HG03025 (cell line): ENCODE data around the gene DYNLT3.
A peak's percentile ranks its signal among the peaks of the same experiment; 100 is the strongest.

Experiments used
- ATAC-seq: cut with Tn5 transposase; IDR thresholded peaks from one replicate; pipeline ENCODE4 v1.9.1; 2021; ENCODE audit warnings: mild to moderate bottlenecking, moderate library complexity; ENCODE audit not compliant: unreplicated experiment, low FRiP score

The DYNLT3 gene, protein sequence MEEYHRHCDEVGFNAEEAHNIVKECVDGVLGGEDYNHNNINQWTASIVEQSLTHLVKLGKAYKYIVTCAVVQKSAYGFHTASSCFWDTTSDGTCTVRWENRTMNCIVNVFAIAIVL

DNA sequence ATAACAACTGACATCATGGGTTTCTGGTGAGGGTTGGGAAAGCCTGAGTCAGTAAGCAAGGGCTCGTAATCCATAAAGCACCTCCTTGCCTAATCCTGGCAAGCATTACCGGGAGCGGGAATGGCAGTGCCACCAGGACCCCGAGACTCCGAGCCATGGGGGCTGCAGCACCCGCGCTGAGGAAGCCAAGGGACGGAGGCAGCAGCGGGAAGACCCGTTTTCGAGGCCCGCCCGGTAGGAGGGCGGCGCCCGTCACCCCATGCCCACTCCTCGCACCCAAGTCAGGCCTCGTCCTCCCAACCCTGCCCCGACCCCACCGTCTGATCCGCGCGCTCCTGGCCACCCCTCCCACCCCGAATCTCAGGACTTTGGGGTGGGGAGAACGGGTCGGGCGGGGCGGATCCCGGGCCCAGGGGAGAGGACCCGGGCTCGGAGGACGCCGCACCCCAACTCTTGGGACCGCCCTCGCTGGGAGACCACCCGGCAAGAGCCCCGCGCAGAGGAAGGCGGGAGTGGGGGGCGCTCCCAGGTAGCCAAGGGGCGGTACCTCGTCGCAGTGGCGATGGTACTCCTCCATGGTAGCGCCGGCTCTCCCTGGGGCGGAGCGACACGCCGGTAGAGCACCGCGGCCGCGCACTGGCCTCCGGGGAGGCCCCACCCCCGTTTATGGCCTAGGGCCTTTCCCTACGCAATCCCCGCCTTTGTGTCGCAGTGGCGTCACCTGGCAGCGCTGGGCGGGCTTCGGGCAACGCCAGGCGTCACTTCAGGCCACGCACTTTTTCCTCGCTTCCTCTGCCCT lies at the start of gene DYNLT3:
TSS of gene DYNLT3 (minus strand) at position 638 of the 799 bp plus-strand sequence. CDS start at position 577, 61 bp downstream.
- ATAC-seq, result peak; percentile 99

DNA sequence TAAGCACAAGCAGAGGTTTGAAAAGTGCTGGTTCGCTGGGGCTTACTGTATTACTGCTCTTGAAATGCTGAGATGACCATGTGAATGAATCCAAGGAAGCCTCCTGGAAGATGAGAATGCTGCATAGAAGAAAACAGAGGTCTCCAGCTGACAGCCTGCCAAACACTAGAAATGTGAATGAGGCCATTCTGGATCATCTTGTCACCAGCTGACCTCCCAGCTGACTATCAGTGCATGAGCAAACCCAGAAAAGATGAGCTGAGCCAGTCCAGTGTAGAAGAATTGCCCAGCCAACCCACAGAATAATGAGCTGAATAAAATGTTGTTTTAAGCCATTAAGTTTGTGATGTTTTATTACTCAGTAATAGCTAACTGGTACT lies 49.1 kb upstream of the DYNLT3 start:
- ATAC-seq, result no peak

DNA sequence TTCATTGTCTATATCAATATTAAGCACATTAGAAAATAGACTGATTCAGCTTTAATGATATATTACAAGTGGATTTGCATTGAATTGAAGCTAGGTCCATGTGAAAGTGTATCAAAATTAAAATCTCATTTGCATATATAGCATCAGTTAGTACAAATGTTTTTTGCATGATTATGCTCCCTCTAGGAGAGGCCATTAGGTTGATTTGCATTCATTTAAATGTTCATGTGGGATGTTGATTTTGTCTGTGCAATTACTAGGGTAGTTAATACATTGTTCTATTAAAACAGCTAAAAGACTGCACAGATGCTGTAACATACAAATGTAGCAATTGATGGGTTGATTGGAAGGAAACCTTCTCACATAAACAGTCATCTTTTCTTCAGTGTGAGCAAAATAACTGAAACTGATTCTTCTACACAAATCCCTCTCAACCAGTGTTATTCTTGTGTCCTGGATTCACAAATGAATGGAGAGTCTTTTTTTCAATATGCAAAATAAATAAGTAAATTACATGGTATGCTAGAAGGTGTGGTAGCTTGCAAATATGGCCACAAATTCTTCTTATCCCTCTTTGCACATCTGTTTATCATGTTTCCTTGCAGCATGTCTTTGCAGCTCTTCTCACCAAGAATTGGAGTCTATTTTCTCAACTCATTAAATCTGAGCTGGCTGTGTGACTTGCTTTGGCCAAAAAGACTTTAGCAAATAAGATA lies 48.6 kb upstream of the DYNLT3 start:
- no peak for ATAC-seq

DNA sequence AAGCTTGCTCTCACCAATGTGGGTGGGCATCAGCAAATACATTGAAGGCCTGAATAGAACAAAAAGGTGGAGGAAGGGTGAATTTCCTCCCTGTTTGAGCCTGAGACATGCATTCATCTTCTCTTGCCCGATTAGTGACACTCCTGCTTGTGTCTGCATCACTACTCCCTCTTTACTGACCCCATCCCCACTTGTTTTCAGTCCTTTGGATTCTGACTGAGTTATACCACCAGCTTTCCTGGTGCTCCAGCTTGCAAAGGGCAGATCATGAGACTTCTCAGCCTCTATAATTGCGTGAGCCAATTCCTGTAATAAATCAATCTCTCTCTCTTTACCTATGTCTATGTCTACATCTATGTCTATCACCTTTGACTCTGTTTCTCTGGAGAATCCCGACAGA lies 47.4 kb upstream of the DYNLT3 start:
- ATAC-seq, result no peak

DNA sequence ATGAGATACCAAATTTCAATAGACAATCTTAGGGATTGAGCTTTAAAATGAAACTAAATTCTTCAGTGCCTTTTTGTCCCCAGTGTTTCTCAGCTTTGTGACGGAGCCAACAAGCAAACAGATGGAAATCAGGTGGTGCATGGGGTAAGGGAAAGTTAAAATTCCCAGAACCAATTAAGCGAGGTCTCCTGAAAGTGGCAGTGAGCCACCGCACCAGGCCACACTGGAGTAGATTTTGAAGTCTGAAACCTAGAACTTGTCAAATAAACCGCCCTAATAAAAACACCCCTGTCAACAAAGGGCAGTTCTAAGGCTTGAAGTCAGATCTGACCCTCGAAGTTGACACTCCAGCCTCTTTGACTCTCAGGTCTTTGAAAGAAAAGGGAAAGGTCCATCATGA lies 40.6 kb upstream of the DYNLT3 start:
- ATAC-seq, result no peak

DNA sequence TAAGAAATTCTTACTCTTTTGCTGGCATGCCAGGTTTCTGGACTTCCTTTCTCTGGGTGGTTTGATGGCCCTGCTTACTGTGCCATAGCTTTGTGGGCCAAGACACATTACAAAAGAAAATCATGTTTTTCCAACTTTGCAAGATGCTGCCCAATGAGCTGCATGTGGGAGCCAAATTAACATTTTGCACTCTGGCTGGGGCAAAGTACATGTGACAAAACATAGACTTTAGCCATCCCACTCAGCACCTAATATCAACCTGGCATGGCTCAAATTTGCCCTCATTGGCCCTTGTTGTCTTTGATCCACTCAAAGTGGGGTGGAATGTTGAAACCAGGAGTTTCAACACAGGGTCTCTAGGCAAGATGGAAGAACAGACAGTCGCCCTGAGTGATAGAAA lies 40.0 kb upstream of the DYNLT3 start:
- no peak for ATAC-seq

DNA sequence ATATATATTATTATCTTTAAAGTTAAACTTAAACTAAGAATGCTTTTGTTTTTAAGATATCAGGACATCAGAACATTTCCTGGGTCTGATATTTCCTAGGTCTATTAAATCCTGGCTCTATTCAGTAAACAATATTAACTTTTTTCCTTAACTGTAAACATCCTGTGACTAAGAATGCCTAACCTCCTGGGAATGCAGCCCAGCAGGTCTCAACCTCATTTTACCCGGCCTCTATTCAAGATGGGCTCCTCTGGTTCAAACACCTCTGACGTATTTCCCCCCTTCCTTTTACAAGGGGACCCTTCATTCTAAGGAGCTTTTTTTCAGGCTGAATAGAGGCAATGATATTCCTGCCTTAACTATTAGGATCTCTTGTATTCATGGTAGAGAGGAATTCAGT lies 35.8 kb upstream of the DYNLT3 start:
- no peak for ATAC-seq

DNA sequence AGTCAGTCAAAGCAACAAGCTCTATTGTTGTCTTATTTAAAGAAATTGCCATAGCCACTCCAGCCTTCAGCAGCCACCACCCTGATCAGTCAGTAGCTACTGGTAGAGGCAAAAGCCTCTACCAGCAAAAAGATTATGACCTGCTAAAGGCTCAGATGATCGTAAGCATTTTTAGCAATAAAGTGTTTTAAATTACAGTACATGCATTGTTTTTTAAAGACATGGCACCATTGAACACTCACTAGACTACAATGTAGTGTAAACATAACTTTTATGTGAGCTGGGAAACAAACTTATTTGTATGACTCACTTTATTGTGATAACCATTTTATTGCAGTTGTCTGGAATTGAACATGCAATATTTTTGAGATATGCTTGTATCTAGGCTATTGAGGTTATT lies 32.3 kb upstream of the DYNLT3 start:
- ATAC-seq, result no peak

DNA sequence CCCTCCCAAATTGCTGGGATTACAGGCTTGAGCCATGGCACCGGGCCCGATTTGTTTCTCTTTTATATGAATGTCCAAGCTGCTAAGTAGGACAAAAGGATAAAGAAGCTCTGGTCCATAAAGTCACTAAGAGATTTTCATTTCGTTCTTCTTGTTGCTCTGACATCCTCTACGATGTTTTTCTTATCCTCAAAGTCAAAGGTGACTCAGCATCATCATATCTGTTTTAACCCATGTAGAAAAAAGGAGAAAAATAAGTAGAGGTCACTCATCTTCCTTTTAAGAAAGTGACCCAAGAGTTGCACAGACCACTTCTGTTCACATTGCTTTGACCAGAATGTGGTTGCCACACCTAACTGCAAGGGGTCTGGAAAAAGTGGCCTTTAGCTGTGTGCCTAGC lies 29.3 kb upstream of the DYNLT3 start:
- ATAC-seq, result no peak

DNA sequence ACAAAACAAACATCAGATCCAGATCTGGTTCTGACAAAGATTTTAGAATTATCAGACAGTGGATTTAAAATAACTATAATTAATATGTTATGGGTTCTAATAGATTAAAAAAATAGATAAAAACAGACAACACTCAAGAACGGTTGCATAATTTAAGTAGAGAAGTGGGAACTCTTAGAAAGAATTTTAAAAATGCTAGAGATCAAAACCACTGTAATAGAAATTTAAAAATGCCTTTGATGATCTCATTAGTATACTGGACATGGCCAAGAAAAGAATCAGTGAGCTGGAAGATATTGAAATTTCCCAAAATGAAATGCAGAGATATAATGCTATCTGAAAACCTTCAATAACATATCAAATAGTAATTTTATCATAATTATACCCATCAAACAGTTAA lies 28.3 kb upstream of the DYNLT3 start:
- ATAC-seq, result no peak

DNA sequence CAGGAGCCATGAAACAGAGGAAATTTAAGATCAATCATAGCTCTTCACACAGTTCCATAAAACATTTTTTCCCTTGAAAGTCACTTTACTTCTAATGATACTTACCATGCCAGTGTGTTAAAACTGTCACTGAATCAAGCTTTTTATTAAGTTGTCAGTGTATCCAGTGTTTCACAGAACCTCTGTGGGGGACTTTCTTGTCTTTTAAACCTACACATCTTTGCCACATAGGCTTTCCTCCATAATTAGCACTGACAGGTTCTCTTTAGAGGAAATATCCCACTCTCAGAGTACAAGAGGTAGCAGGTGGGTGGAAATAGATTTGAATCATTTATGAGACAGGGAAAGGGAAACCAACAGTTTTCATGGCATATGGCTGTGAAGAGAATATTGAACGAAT lies 25.8 kb upstream of the DYNLT3 start:
- no peak for ATAC-seq

DNA sequence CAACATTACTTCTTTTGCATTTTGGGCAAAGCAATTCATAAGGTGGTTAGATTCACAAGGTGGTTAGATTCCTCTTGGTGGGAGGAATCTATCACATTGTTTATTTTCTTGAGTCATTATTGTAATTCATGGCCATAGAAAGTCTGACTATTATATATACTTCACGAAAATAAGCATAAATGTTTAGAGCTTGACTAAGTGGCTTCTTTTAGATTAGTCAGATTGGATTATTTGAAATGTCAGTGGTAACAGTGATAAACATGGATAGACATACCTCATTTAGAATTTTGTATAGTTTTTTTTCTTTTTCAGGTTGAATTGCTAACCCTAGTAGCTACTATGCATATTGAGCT lies 24.9 kb upstream of the DYNLT3 start:
- ATAC-seq, result no peak

DNA sequence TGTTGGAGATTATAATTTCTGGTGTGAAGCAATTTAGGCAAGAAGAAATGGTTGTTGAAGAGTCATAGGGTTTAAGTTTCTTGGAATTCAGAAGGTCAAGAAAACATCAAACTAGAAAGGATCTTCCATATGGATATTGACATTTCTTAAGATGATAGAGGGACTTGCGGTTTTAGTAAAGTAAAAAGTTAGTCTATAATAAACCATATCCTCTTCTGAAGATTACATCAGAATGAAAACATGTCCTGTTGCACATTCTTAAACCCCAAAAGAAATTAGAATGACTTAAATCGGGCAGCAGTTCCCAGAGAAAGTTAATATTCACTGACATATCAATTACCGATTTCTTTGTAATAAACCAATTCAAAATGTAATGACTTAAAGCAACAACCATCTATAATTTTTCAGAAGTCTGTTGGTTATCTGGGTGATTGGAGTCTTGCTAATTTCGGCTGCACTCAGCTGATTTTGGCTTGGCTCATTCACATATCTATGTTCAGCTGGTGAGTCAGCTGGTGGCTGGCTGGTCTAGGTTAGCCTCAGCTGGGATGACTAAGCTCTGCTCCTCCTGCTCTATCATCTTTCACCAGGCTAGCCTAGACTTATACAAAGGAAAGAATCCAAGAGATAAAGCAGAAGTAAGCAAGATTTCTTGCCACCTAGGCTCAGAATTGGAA lies 24.4 kb upstream of the DYNLT3 start:
- ATAC-seq, result no peak

DNA sequence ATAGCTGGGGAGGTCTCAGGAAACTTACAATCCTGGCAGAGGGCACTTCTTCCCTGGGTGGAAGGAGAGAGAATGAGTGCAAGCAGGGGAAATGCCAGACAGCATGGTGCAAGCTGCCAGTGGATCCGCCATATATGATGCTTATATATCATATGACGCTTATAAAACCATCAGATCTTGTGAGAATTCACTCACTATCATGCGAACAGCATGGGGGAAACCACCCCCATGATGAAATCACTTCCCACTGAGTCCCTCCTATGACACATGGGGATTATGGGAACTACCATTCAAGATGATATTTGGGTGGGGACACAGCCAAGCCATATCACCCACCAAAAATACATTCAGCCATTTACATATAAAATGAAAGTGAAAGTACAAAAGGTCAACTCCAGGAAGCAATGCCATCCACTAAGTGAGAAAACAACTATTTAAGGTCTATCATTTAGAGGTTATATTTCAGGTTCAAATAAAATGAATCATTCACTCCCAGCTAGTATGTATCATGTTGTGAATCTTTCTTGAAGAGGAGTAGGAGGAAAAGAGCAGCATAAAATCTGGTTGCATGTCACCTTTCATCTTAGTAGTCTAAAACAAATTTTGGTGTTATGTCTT lies 20.3 kb upstream of the DYNLT3 start:
- ATAC-seq, result no peak

DNA sequence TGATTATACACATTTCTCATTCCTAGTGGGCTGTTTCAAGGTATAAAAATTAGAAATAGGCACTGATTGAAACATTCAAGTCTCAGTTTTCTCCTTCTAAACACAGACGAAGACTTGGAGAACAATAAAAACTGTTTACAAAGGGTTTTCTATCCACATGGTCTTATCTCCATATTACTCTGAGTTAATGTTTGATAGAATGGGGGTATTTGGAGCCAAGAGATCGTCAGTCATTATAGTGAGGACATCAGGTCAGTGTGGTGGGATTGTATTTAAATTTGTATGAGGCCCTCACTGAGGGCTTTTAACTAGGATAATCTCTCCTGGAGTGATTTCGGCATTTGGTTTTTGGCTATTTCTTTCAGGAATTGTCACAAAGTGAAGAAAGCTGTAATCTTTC lies 16.4 kb upstream of the DYNLT3 start:
- ATAC-seq, result no peak

DNA sequence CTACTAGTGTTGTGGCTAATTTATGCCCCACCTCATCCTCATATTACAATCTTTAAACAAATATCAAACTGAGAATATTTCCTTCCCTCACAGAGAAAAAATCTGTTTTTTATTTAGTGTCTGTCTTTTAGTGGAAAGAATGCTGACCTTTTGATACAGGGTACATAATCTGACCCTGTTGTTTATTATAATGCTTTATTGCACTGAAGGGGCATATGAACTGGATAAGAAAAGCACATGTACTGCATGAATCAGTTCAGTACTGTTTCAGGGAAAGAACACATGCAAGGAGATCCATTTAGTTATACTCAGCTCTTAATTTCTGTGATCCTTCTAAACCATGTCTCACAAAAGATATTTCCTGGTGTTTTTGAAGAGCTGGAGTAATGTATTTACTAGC lies 15.5 kb upstream of the DYNLT3 start:
- ATAC-seq, result no peak

DNA sequence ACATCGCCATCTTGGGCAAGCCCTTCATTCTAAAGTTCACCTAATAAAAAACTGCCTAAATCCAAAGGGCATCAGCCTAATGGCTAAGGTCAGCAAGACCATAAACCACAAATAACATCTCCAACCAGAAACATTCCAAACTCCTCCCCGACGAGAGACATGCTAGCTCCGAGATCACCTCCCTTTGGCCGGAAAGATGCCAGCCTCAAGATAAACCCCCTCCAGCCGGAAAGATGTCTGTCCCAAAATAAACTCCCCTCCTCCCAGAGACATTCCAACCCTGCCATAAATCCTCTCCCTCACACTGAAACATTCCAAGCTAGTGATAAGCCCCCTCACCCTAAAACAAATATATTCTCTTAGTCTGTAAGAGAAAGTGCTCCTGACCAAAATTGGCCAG lies 13.3 kb upstream of the DYNLT3 start:
- ATAC-seq, result no peak

DNA sequence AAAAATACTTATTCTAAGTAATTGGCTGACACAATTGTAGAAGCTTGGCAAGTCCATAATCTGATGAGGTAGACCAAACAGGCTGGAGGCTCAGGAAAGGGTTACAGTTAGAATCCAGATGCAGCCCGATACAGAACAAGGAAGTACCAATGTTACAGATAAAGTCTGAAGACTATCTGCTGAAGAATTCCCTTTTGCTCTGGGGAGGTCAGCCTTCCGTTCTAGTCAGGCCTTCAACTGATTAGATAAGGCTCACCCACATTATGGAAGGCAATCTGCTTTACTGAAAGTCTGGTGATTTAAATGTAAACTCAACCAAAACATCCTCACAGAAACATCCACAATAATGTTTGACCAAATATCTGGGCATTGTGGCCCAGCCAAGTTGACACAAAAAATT lies 7.4 kb upstream of the DYNLT3 start:
- ATAC-seq, result no peak

DNA sequence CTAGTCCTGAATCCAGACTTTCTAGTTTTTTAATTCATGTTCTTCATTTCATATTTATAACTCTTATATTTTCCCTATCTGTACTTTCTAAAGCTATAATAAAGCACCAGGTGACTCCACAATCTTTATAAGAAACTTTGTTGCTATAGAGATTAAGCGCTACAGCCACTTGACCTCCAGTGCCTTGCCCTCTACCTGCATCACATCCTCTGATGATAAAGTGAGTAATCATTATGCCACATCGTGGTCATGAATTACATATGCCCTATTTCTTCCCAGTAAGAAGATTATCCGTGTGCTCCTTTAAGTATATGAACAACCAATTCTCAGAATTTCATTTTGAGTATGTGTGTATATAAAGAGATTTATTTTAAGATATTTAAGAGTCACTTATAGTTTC lies 6.8 kb upstream of the DYNLT3 start:
- no peak for ATAC-seq

DNA sequence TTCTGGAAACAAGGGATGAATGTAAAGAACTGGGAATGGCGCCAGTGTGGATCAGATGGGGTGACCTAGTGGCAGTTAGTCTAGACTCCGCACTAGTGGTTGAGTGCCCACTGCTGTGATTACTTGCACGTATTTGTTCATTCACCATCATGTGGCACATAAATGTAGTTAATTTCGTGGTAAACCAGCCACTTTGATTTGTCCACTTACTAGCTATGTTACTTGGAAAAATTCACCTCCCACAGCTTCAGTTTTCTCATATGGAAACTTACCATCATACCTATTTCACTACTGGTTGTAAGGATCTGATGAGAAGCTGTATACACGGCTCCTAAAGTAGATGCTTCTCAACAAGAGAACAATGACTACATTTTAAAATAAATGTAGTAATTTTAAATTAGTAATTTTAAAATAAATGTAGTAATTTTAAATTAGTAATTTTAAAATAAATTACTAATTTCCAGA lies 394 bp upstream of the DYNLT3 start:
- no peak for ATAC-seq

DNA sequence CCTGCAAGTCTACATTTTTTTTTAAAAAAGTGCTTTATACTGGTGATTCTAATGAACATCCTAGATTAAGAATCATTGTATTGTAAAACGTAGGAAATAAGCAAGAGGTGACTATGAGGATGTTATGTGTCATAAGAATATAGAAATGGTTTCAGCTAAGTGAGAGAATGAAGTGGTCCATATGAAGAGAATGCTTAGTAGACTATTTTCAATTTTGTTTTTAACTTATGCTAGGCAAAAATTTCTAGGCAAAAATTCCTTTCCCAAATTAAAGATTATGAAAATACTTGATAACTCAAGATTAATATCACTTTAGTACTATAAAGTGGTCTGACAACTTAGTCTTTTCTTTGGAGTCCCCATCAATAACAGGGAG lies 825 bp downstream of the DYNLT3 start:
- no peak for ATAC-seq
